ENCODE results near the gene PRPS2.

- no peak for TF ChIP-seq POLR2A (IDR thresholded peaks at IDR 0.05)
- TF ChIP-seq CTCF (IDR thresholded peaks at IDR 0.05), result no peak
These were observed 52.6 kb downstream of the PRPS2 start for GRCh38 chrX:12843668-12844279.

Data from prostate gland (tissue), 2 donors.